ENCODE measurements around the gene C1QTNF9.

DNA sequence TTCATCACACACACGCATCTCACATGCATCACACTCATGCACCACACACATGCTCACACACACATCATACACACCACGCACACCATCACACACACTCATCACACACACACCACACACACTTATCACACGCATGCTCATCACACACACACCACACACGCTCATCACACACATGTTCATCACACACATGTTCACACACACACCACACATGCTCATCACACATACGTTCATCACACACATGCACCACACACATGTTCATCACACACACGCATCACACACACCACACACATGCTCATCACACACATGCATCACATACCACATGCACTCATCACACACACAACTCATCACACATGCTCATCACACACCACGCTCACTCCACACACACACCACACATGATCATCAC is 46.9 kb downstream of the C1QTNF9 start:
- TF ChIP-seq, protein P1, sequence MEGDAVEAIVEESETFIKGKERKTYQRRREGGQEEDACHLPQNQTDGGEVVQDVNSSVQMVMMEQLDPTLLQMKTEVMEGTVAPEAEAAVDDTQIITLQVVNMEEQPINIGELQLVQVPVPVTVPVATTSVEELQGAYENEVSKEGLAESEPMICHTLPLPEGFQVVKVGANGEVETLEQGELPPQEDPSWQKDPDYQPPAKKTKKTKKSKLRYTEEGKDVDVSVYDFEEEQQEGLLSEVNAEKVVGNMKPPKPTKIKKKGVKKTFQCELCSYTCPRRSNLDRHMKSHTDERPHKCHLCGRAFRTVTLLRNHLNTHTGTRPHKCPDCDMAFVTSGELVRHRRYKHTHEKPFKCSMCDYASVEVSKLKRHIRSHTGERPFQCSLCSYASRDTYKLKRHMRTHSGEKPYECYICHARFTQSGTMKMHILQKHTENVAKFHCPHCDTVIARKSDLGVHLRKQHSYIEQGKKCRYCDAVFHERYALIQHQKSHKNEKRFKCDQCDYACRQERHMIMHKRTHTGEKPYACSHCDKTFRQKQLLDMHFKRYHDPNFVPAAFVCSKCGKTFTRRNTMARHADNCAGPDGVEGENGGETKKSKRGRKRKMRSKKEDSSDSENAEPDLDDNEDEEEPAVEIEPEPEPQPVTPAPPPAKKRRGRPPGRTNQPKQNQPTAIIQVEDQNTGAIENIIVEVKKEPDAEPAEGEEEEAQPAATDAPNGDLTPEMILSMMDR (IDR thresholded peaks at IDR 0.05; ENCODE audit: low read depth, low read length, missing input control), result no peak
- TF ChIP-seq RAD21 (IDR thresholded peaks at IDR 0.05), result no peak
- TF ChIP-seq, protein P2, sequence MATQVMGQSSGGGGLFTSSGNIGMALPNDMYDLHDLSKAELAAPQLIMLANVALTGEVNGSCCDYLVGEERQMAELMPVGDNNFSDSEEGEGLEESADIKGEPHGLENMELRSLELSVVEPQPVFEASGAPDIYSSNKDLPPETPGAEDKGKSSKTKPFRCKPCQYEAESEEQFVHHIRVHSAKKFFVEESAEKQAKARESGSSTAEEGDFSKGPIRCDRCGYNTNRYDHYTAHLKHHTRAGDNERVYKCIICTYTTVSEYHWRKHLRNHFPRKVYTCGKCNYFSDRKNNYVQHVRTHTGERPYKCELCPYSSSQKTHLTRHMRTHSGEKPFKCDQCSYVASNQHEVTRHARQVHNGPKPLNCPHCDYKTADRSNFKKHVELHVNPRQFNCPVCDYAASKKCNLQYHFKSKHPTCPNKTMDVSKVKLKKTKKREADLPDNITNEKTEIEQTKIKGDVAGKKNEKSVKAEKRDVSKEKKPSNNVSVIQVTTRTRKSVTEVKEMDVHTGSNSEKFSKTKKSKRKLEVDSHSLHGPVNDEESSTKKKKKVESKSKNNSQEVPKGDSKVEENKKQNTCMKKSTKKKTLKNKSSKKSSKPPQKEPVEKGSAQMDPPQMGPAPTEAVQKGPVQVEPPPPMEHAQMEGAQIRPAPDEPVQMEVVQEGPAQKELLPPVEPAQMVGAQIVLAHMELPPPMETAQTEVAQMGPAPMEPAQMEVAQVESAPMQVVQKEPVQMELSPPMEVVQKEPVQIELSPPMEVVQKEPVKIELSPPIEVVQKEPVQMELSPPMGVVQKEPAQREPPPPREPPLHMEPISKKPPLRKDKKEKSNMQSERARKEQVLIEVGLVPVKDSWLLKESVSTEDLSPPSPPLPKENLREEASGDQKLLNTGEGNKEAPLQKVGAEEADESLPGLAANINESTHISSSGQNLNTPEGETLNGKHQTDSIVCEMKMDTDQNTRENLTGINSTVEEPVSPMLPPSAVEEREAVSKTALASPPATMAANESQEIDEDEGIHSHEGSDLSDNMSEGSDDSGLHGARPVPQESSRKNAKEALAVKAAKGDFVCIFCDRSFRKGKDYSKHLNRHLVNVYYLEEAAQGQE (IDR thresholded peaks at IDR 0.05), result no peak
- no peak for TF ChIP-seq TAF1 (conservative IDR thresholded peaks at IDR 0.05)
- no peak for TF ChIP-seq EGR1 (IDR thresholded peaks at IDR 0.05; ENCODE audit: low read depth in 2 of 2)
- TF ChIP-seq, protein P3, sequence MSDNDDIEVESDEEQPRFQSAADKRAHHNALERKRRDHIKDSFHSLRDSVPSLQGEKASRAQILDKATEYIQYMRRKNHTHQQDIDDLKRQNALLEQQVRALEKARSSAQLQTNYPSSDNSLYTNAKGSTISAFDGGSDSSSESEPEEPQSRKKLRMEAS (IDR thresholded peaks at IDR 0.05), result no peak
- TF ChIP-seq, protein P4, sequence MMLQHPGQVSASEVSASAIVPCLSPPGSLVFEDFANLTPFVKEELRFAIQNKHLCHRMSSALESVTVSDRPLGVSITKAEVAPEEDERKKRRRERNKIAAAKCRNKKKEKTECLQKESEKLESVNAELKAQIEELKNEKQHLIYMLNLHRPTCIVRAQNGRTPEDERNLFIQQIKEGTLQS (IDR thresholded peaks at IDR 0.05), result no peak
- no peak for TF ChIP-seq JUND (IDR thresholded peaks at IDR 0.05)
- no peak for TF ChIP-seq RXRA (IDR thresholded peaks at IDR 0.05)
- no peak for TF ChIP-seq GABPA (IDR thresholded peaks at IDR 0.05 in 1 of 2, conservative IDR thresholded peaks at IDR 0.05 in 1 of 2)
- TF ChIP-seq NR2F2 (IDR thresholded peaks at IDR 0.05), result no peak
- TF ChIP-seq YY1 (IDR thresholded peaks at IDR 0.05), result no peak
- TF ChIP-seq HNF4A (conservative IDR thresholded peaks at IDR 0.05), result no peak

Data from liver (tissue), 3 donors.